Kidney (tissue), 14 donors: ENCODE measurements around the gene SNRPA1. TPM values are rescaled to one million over a fixed set of nuclear protein-coding genes. Genes with fewer than 3 reads are reported as not detected.

ENCODE experiments used
- DNase-seq, 5 donors: peaks; one replicate each; pipeline ENCODE4 v3.0.0-alpha.2; 2013 to 2020
- FAIRE-seq: peaks from 2 replicates; lab custom pipeline; 2012; peaks lifted over from hg19 to GRCh38; lab: Jason Lieb, UNC
- H3K27ac ChIP-seq, 2 donors: one replicate each; pipeline ENCODE4 v1.7.0; 2013; ENCODE audit warnings: low read depth in 2 of 2, low read length in 2 of 2, inconsistent platforms in 1 of 2
- H3K27me3 ChIP-seq: one replicate; pipeline ENCODE4 v1.7.1; 2013; ENCODE audit warnings: low read length, inconsistent platforms; ENCODE audit not compliant: control insufficient read depth, insufficient read depth
- H3K36me3 ChIP-seq, 3 donors: one replicate each; pipeline versions ENCODE4 v1.7.0 to v1.7.1; 2013; ENCODE audit warnings: low read length in 3 of 3, control low read depth in 1 of 3, inconsistent platforms in 1 of 3; ENCODE audit not compliant: insufficient read depth in 3 of 3, control insufficient read depth in 2 of 3
- H3K4me1 ChIP-seq, 3 donors: one replicate each; pipeline versions ENCODE4 v1.7.0 to v1.7.1; 2013; ENCODE audit warnings: low read length in 3 of 3, inconsistent platforms in 1 of 3, low read depth in 1 of 3; ENCODE audit not compliant: control insufficient read depth in 2 of 3, insufficient read depth in 2 of 3
- H3K4me3 ChIP-seq, 3 donors: one replicate each; pipeline versions ENCODE4 v1.7.0 to v1.8.1; 2013; ENCODE audit warnings: low read length in 3 of 3, control low read depth in 1 of 3, inconsistent platforms in 1 of 3
- H3K9ac ChIP-seq, 3 donors: one replicate each; pipeline versions ENCODE4 v1.7.0 to v1.7.1; 2013; ENCODE audit warnings: low read length in 3 of 3, control low read depth in 1 of 3, inconsistent platforms in 1 of 3
- H3K9me3 ChIP-seq, 3 donors: one replicate each; pipeline versions ENCODE4 v1.7.0 to v1.7.1; 2013; ENCODE audit warnings: low read length in 3 of 3, control low read depth in 1 of 3, inconsistent platforms in 1 of 3; ENCODE audit not compliant: control insufficient read depth in 2 of 3, insufficient read depth in 1 of 3
- intact Hi-C: fragments of 100-400 bp; cut with DNase I; formaldehyde crosslinking; loops from one replicate; pipeline ENCODE4 v1.11.1; 2022
- polyA plus RNA-seq: library from polyadenylated mRNA; stranded (reverse); fragments of 350-450 nt; fragmentation: Illumina TruSeq; extraction: RNeasy Lipid Tissue Mini Kit (QIAGEN cat#74804); gene quantifications from one replicate; pipeline ENCODE4 v1.2.3, GENCODE V29; 2014; ENCODE audit warnings: low read depth, low replicate concordance; ENCODE audit not compliant: insufficient read depth
- total RNA-seq: library from RNA; stranded (reverse); fragmentation: NEBNext Ultra II Directional; extraction: Animal tissue kit (Norgen Biotek cat#: 25700); gene quantifications from one replicate; pipeline ENCODE4 v1.2.1, GENCODE V29; 2021
- TF ChIP-seq, protein P1 (sequence below): IDR thresholded peaks from 3 replicates; pipeline ENCODE4 v1.5.1; 2012; ENCODE audit warnings: mild to moderate bottlenecking, moderate library complexity, borderline replicate concordance; ENCODE audit not compliant: insufficient read depth; ENCODE audit errors: extremely low read depth
- donor health status: control.
- donor health status: control.
- donor health status: control.
- donor health status: control.
- donor health status: control.
- donor health status: DM: yes; HTN: yes; CAD: no.
- donor health status: Normal renal cell carcinoma (clear cell type).

Gene SNRPA1
- total and polyA plus RNA-seq, 2 donors from 2014 or later = 40.0 to 44.9 TPM

- Histone ChIP-seq H3K9ac (peak overlapping the region in 1 of 3 donors; percentile 3), H3K4me3 (no peak overlapping the region), H3K4me1 (peaks cover 2 to 27% (median 20%) of the 10 kb centered on the region in 3 donors), H3K9me3 (no peaks in the 10 kb centered on the region), H3K27me3 (no peaks in the 10 kb centered on the region), H3K36me3 (peaks cover 0 to 6% (median 0%) of the 10 kb centered on the region in 3 donors), H3K27ac (no peak overlapping the region)
- no peak for FAIRE-seq
- intact Hi-C loops = no loop called here
- TF ChIP-seq, protein P1, sequence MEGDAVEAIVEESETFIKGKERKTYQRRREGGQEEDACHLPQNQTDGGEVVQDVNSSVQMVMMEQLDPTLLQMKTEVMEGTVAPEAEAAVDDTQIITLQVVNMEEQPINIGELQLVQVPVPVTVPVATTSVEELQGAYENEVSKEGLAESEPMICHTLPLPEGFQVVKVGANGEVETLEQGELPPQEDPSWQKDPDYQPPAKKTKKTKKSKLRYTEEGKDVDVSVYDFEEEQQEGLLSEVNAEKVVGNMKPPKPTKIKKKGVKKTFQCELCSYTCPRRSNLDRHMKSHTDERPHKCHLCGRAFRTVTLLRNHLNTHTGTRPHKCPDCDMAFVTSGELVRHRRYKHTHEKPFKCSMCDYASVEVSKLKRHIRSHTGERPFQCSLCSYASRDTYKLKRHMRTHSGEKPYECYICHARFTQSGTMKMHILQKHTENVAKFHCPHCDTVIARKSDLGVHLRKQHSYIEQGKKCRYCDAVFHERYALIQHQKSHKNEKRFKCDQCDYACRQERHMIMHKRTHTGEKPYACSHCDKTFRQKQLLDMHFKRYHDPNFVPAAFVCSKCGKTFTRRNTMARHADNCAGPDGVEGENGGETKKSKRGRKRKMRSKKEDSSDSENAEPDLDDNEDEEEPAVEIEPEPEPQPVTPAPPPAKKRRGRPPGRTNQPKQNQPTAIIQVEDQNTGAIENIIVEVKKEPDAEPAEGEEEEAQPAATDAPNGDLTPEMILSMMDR = no peak
- DNase-seq = peak in 2 of 5 donors; percentile 16 to 19
Observed at GRCh38 chr15:101244036-101244781, 50.8 kb downstream of the SNRPA1 start.

- no peaks in the 10 kb centered on the region for H3K9me3 ChIP-seq
- H3K4me3 ChIP-seq = no peak overlapping the region
- H3K27ac ChIP-seq = no peak overlapping the region
- no peak overlapping the region for H3K9ac ChIP-seq
- TF ChIP-seq, protein P1 = no peak
- H3K4me1 ChIP-seq = peaks cover 2 to 28% (median 23%) of the 10 kb centered on the region in 3 donors
- H3K36me3 ChIP-seq = peaks cover 0 to 6% (median 0%) of the 10 kb centered on the region in 3 donors
- FAIRE-seq = no peak
- intact Hi-C loops = no loop called here
- DNase-seq = no peak
- H3K27me3 ChIP-seq = no peaks in the 10 kb centered on the region
Observed at GRCh38 chr15:101243420-101243819, 51.6 kb downstream of the SNRPA1 start.

DNA sequence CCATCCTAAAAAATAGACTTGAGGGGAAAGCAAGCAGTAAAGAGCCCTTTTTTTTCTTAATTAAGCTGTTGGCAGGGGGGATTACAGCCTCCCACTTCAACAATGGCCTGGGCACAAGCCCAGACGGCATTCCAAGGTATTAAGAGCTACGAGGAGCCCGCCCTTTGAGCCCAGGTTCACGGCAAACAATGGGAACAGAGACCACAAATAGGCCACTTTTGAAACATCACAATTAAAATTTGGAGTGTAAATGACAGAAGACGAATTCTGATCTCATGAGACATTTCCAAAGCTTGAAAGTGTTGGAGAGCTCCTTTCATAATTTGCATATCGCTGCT lies 52.1 kb downstream of the SNRPA1 start:
- H3K27ac ChIP-seq = no peak overlapping the region
- no peaks in the 10 kb centered on the region for H3K9me3 ChIP-seq
- H3K4me1 ChIP-seq = peaks cover 2 to 28% (median 23%) of the 10 kb centered on the region in 3 donors
- no peak overlapping the region for H3K4me3 ChIP-seq
- H3K9ac ChIP-seq = no peak overlapping the region
- no peaks in the 10 kb centered on the region for H3K27me3 ChIP-seq
- TF ChIP-seq, protein P1 = no peak
- peaks cover 0 to 6% (median 0%) of the 10 kb centered on the region in 3 donors for H3K36me3 ChIP-seq
- FAIRE-seq (no peak), DNase-seq (no peak)
- intact Hi-C loops = no loop called here
